Right lobe of liver (tissue), 4 donors: ENCODE measurements around the gene KCTD14.

ENCODE experiments used
- POLR2A ChIP-seq: fragments of 450-650 bp; IDR thresholded peaks from one replicate; pipeline ENCODE4 v1.6.1; 2017; ENCODE audit warnings: antibody characterized with exemption, mild to moderate bottlenecking
- TF ChIP-seq, protein P1 (sequence below), 4 donors: fragments of 200-600 bp in 3 of 4; fragments of 450-650 bp in 1 of 4; IDR thresholded peaks; one replicate each; pipeline versions ENCODE4 v1.5.1 to v1.8.0; 2016 to 2022; ENCODE audit warnings: antibody characterized with exemption in 4 of 4, mild to moderate bottlenecking in 2 of 4
- donor health status: DM: no; HTN: no; CAD: no.
- donor health status: DM: no; HTN: no; CAD: no.
- donor health status: DM: no; HTN: yes; CAD: no.

DNA sequence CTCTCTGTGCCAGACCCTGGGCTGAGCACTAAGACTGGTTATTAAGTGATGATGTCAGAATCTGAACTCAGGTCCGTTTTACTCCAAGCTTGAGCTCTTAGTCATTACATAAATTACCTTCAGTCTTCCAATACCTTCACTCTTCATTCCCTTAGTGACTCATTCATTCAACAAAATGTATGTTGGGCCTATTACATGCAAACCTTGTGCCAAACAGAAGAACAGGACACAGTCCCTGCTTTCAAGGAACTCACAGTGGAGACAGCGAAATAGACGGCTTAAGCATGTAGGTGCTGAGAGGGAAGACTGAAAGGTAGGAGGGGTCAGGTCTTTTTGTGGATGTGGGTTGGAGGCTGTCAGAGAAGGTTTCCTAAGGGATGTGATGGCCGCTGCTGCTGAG lies 3.3 kb downstream of the KCTD14 start:
- TF ChIP-seq, protein P1, sequence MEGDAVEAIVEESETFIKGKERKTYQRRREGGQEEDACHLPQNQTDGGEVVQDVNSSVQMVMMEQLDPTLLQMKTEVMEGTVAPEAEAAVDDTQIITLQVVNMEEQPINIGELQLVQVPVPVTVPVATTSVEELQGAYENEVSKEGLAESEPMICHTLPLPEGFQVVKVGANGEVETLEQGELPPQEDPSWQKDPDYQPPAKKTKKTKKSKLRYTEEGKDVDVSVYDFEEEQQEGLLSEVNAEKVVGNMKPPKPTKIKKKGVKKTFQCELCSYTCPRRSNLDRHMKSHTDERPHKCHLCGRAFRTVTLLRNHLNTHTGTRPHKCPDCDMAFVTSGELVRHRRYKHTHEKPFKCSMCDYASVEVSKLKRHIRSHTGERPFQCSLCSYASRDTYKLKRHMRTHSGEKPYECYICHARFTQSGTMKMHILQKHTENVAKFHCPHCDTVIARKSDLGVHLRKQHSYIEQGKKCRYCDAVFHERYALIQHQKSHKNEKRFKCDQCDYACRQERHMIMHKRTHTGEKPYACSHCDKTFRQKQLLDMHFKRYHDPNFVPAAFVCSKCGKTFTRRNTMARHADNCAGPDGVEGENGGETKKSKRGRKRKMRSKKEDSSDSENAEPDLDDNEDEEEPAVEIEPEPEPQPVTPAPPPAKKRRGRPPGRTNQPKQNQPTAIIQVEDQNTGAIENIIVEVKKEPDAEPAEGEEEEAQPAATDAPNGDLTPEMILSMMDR (IDR thresholded peaks at IDR 0.05) = no peak
- TF ChIP-seq POLR2A = no peak
